Measurements from ENCODE around the gene TMOD1.

DNA sequence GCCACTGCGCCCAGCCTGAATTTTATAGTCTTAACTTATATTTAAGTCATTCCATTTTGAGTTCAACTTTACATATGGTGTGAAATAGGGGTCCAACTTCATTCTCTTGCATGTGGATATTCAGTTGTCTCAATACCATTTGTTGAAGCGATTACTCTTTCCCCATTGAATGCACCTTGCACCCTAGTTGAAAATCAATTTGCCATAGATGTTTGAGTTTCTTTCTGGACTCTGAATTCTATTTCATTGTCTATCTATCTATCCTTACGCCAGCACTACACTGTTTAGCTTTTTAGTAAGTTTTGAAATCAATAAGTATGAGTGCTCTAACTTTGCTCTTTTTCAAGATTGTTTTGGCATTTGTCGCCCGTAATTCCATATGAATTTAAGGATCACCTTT, 49.8 kb downstream of the TMOD1 start:
- TF ChIP-seq, protein P1, sequence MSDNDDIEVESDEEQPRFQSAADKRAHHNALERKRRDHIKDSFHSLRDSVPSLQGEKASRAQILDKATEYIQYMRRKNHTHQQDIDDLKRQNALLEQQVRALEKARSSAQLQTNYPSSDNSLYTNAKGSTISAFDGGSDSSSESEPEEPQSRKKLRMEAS (IDR thresholded peaks at IDR 0.05): no peak
- TF ChIP-seq ZNF264 (CRISPR knock-in tag; IDR thresholded peaks at IDR 0.05): no peak
- TF ChIP-seq ZNF878 (CRISPR knock-in tag; IDR thresholded peaks at IDR 0.05): no peak
- TF ChIP-seq, protein P2, sequence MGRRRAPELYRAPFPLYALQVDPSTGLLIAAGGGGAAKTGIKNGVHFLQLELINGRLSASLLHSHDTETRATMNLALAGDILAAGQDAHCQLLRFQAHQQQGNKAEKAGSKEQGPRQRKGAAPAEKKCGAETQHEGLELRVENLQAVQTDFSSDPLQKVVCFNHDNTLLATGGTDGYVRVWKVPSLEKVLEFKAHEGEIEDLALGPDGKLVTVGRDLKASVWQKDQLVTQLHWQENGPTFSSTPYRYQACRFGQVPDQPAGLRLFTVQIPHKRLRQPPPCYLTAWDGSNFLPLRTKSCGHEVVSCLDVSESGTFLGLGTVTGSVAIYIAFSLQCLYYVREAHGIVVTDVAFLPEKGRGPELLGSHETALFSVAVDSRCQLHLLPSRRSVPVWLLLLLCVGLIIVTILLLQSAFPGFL (CRISPR knock-in tag; IDR thresholded peaks at IDR 0.05): no peak
- TF ChIP-seq FOSL2 (CRISPR knock-in tag; IDR thresholded peaks at IDR 0.05): no peak
- TF ChIP-seq, protein P3, sequence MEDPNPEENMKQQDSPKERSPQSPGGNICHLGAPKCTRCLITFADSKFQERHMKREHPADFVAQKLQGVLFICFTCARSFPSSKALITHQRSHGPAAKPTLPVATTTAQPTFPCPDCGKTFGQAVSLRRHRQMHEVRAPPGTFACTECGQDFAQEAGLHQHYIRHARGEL (CRISPR knock-in tag; IDR thresholded peaks at IDR 0.05): no peak
- TF ChIP-seq, protein P4, sequence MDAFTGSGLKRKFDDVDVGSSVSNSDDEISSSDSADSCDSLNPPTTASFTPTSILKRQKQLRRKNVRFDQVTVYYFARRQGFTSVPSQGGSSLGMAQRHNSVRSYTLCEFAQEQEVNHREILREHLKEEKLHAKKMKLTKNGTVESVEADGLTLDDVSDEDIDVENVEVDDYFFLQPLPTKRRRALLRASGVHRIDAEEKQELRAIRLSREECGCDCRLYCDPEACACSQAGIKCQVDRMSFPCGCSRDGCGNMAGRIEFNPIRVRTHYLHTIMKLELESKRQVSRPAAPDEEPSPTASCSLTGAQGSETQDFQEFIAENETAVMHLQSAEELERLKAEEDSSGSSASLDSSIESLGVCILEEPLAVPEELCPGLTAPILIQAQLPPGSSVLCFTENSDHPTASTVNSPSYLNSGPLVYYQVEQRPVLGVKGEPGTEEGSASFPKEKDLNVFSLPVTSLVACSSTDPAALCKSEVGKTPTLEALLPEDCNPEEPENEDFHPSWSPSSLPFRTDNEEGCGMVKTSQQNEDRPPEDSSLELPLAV (CRISPR knock-in tag; conservative IDR thresholded peaks at IDR 0.05; ENCODE audit: low read depth): no peak
